IgD-negative memory B cell (primary cell): ENCODE data around the gene PEX7. TPM values are rescaled to one million over a fixed set of nuclear protein-coding genes. Genes with fewer than 3 reads are reported as not detected.
"Not testable (repeated sequence)": the region's sequence is repeated elsewhere in the genome, so short reads cannot be mapped to it uniquely, and the experiment has no call there.

Experiments used
- H3K27ac Mint-ChIP-seq, 3 donors: one replicate each; pipeline ENCODE4 v1.8.0; 2020 to 2022; ENCODE audit warnings: mild to moderate bottlenecking in 3 of 3, mixed read lengths in 3 of 3, moderate library complexity in 1 of 3
- H3K27me3 Mint-ChIP-seq: one replicate; pipeline ENCODE4 v1.8.0; 2021; ENCODE audit warnings: mixed read lengths
- H3K36me3 Mint-ChIP-seq: one replicate; pipeline ENCODE4 v1.8.0; 2020; ENCODE audit warnings: mild to moderate bottlenecking, mixed read lengths
- H3K4me1 Mint-ChIP-seq, 3 donors: one replicate each; pipeline ENCODE4 v1.8.0; 2020 to 2022; ENCODE audit warnings: mixed read lengths in 3 of 3, mild to moderate bottlenecking in 1 of 3
- H3K4me3 Mint-ChIP-seq, 4 donors: one replicate each; pipeline ENCODE4 v1.8.0; 2020 to 2022; ENCODE audit warnings: mild to moderate bottlenecking in 4 of 4, mixed read lengths in 4 of 4, moderate library complexity in 3 of 4
- H3K9me3 Mint-ChIP-seq, 3 donors: one replicate each; pipeline ENCODE4 v1.8.0; 2020 to 2021; ENCODE audit warnings: mixed read lengths in 3 of 3, mild to moderate bottlenecking in 1 of 3
- polyA plus RNA-seq: library from polyadenylated mRNA; unstranded; fragments of 300-500 nt; fragmentation: Illumina TruSeq; gene quantifications from one replicate; pipeline ENCODE4 v1.2.3, GENCODE V29; 2021

Gene PEX7
- polyA plus RNA-seq, 1 donor from 2014 or later = 5.6 TPM

- Mint-ChIP-seq H3K27me3 (no peaks in the 10 kb centered on the region), H3K9me3 (no peaks in the 10 kb centered on the region)
Measured at GRCh38 chr6:136889271-136890193, 67.1 kb downstream of the PEX7 start.

GRCh38 chr6:136890194-136890839 is 67.9 kb downstream of the PEX7 start:
- Mint-ChIP-seq H3K27ac (no peak overlapping the region), H3K9me3 (no peaks in the 10 kb centered on the region), H3K36me3 (peaks cover 5% of the 10 kb centered on the region), H3K4me3 (no peak overlapping the region), H3K4me1 (peaks cover 1 to 8% (median 2%) of the 10 kb centered on the region in 3 donors), H3K27me3 (no peaks in the 10 kb centered on the region)

More at GRCh38 chr6:136889271-136890193, 67.1 kb downstream of the PEX7 start:
- peaks cover 5% of the 10 kb centered on the region for H3K36me3 Mint-ChIP-seq
- no peak overlapping the region for H3K27ac Mint-ChIP-seq
- no peak overlapping the region for H3K4me3 Mint-ChIP-seq
- peaks cover 1 to 8% (median 2%) of the 10 kb centered on the region in 3 donors for H3K4me1 Mint-ChIP-seq

- Mint-ChIP-seq H3K27me3 (no peaks in the 10 kb centered on the region), H3K4me1 (peaks cover 1 to 8% (median 2%) of the 10 kb centered on the region in 3 donors), H3K4me3 (no peak overlapping the region), H3K9me3 (no peaks in the 10 kb centered on the region), H3K36me3 (peaks cover 8% of the 10 kb centered on the region), H3K27ac (no peak overlapping the region)
Measured at GRCh38 chr6:136890986-136891385, 68.6 kb downstream of the PEX7 start.

- peaks cover 10% of the 10 kb centered on the region for H3K36me3 Mint-ChIP-seq
- no peaks in the 10 kb centered on the region for H3K27me3 Mint-ChIP-seq
- no peaks in the 10 kb centered on the region for H3K9me3 Mint-ChIP-seq
- H3K27ac Mint-ChIP-seq = peak overlapping the region in 1 of 3 donors; percentile 63
- peaks cover 1 to 8% (median 2%) of the 10 kb centered on the region in 3 donors for H3K4me1 Mint-ChIP-seq
- no peak overlapping the region for H3K4me3 Mint-ChIP-seq
Measured at GRCh38 chr6:136893187-136893586, 70.8 kb downstream of the PEX7 start.

GRCh38 chr6:136895901-136896300 is 73.5 kb downstream of the PEX7 start:
- Mint-ChIP-seq H3K4me1 (peaks cover 0 to 2% (median 0%) of the 10 kb centered on the region in 3 donors), H3K9me3 (no peaks in the 10 kb centered on the region), H3K27ac (no peak overlapping the region), H3K36me3 (peaks cover 14% of the 10 kb centered on the region), H3K27me3 (no peaks in the 10 kb centered on the region), H3K4me3 (no peak overlapping the region)

GRCh38 chr6:136897071-136897470 is 74.7 kb downstream of the PEX7 start:
- Mint-ChIP-seq H3K9me3 (no peaks in the 10 kb centered on the region), H3K36me3 (peaks cover 16% of the 10 kb centered on the region), H3K4me1 (peaks cover 0 to 2% (median 0%) of the 10 kb centered on the region in 3 donors), H3K4me3 (no peak overlapping the region), H3K27ac (no peak overlapping the region), H3K27me3 (no peaks in the 10 kb centered on the region)

- peaks cover 11% of the 10 kb centered on the region for H3K36me3 Mint-ChIP-seq
- peaks cover 0 to 2% (median 0%) of the 10 kb centered on the region in 3 donors for H3K9me3 Mint-ChIP-seq
- no peak overlapping the region for H3K4me3 Mint-ChIP-seq
- H3K27me3 Mint-ChIP-seq = no peaks in the 10 kb centered on the region
- H3K4me1 Mint-ChIP-seq = no peaks in the 10 kb centered on the region
- no peak overlapping the region for H3K27ac Mint-ChIP-seq
Measured at GRCh38 chr6:136901212-136901784, 78.9 kb downstream of the PEX7 start.

- H3K4me3 Mint-ChIP-seq, H3K36me3 Mint-ChIP-seq, H3K9me3 Mint-ChIP-seq, H3K4me1 Mint-ChIP-seq, H3K27ac Mint-ChIP-seq, H3K27me3 Mint-ChIP-seq: not testable (repeated sequence)
Measured at GRCh38 chr6:136904477-136904876, 82.1 kb downstream of the PEX7 start.

- H3K36me3 Mint-ChIP-seq = peaks cover 16% of the 10 kb centered on the region
- no peak overlapping the region for H3K4me3 Mint-ChIP-seq
- H3K27ac Mint-ChIP-seq = no peak overlapping the region
- H3K9me3 Mint-ChIP-seq = no peaks in the 10 kb centered on the region
- peaks cover 4% of the 10 kb centered on the region for H3K27me3 Mint-ChIP-seq
- peaks cover 2 to 4% (median 3%) of the 10 kb centered on the region in 3 donors for H3K4me1 Mint-ChIP-seq
Measured at GRCh38 chr6:136914947-136915346, 92.6 kb downstream of the PEX7 start.

GRCh38 chr6:136918706-136919105 is 96.3 kb downstream of the PEX7 start:
- Mint-ChIP-seq H3K27ac (peak overlapping the region in 1 of 3 donors; percentile 10), H3K9me3 (no peaks in the 10 kb centered on the region)

GRCh38 chr6:136920216-136920615 is 97.8 kb downstream of the PEX7 start:
- Mint-ChIP-seq H3K9me3 (no peaks in the 10 kb centered on the region), H3K4me3 (peak overlapping the region; percentile 77 to 93 (median 87)), H3K36me3 (peaks cover 8% of the 10 kb centered on the region), H3K27me3 (peaks cover 41% of the 10 kb centered on the region), H3K4me1 (peaks cover 13 to 14% (median 14%) of the 10 kb centered on the region in 3 donors), H3K27ac (no peak overlapping the region)

More at GRCh38 chr6:136918706-136919105, 96.3 kb downstream of the PEX7 start:
- Mint-ChIP-seq H3K4me1 (peaks cover 13 to 14% (median 14%) of the 10 kb centered on the region in 3 donors), H3K27me3 (peaks cover 29% of the 10 kb centered on the region), H3K4me3 (peak overlapping the region in 1 of 4 donors; percentile 30), H3K36me3 (peaks cover 9% of the 10 kb centered on the region)

- H3K4me1 Mint-ChIP-seq = peaks cover 13 to 14% (median 14%) of the 10 kb centered on the region in 3 donors
- H3K27ac Mint-ChIP-seq = no peak overlapping the region
- H3K27me3 Mint-ChIP-seq = peaks cover 41% of the 10 kb centered on the region
- H3K4me3 Mint-ChIP-seq = peak overlapping the region; percentile 77 to 93 (median 87)
- no peaks in the 10 kb centered on the region for H3K9me3 Mint-ChIP-seq
- H3K36me3 Mint-ChIP-seq = peaks cover 4% of the 10 kb centered on the region
Measured at GRCh38 chr6:136920671-136921380, 98.4 kb downstream of the PEX7 start.

GRCh38 chr6:136921381-136921935 is 99.1 kb downstream of the PEX7 start:
- no peak overlapping the region for H3K27ac Mint-ChIP-seq
- H3K4me3 Mint-ChIP-seq = peak overlapping the region; percentile 24 to 93 (median 85)
- peaks cover 13 to 14% (median 14%) of the 10 kb centered on the region in 3 donors for H3K4me1 Mint-ChIP-seq
- H3K36me3 Mint-ChIP-seq = peaks cover 4% of the 10 kb centered on the region
- no peaks in the 10 kb centered on the region for H3K9me3 Mint-ChIP-seq
- H3K27me3 Mint-ChIP-seq = peaks cover 41% of the 10 kb centered on the region
